Stomach smooth muscle (tissue), 2 donors: ENCODE measurements around the gene OR5D14.

ENCODE experiments used
- H3K27ac ChIP-seq: one replicate; pipeline ENCODE4 v1.7.0; 2013; ENCODE audit warnings: mild to moderate bottlenecking, low read length, inconsistent platforms
- H3K27me3 ChIP-seq, 2 donors: one replicate each; pipeline ENCODE4 v1.7.0; 2013; ENCODE audit warnings: low read length in 2 of 2; ENCODE audit not compliant: insufficient read depth in 2 of 2, control insufficient read depth in 1 of 2
- H3K36me3 ChIP-seq, 2 donors: one replicate each; pipeline ENCODE4 v1.7.0; 2013; ENCODE audit warnings: low read length in 2 of 2; ENCODE audit not compliant: control insufficient read depth in 2 of 2, insufficient read depth in 2 of 2
- H3K4me1 ChIP-seq: one replicate; pipeline ENCODE4 v1.7.0; 2013; ENCODE audit warnings: low read length; ENCODE audit not compliant: control insufficient read depth, insufficient read depth
- H3K4me3 ChIP-seq, 2 donors: one replicate each; pipeline ENCODE4 v1.7.0; 2013; ENCODE audit warnings: low read length in 2 of 2
- H3K9ac ChIP-seq, 2 donors: one replicate each; pipeline ENCODE4 v1.7.0; 2013; ENCODE audit warnings: low read length in 2 of 2, mild to moderate bottlenecking in 1 of 2
- H3K9me3 ChIP-seq, 2 donors: one replicate each; pipeline ENCODE4 v1.7.0; 2013; ENCODE audit warnings: low read length in 2 of 2; ENCODE audit not compliant: control insufficient read depth in 2 of 2
- donor health status: healthy.
- donor health status: Pancreatic carcinoma.

OR5D14 gene

DNA sequence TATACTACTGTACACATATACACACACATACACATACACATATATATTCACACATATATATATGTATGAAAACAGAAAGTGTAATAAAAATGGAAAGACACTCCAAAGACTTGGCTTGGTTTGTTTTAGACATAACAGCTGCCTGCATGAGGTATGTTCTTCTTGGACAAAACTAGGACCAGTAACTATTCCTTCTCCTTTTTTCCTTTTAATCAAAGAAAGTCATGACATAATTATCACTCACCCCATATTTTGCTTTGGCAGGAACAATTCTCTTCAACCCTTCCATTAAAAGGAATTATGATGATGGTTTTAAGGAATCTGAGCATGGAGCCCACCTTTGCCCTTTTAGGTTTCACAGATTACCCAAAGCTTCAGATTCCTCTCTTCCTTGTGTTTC lies at the start of gene OR5D14:
Gene OR5D14 (plus strand): TSS at position 301 of the 400 bp plus-strand sequence. CDS start 0 bp downstream, at position 301.
- Histone ChIP-seq H3K9ac (no peak within 1 kb of the TSS), H3K27me3 (no peaks in the 10 kb centered on the region), H3K4me1 (no peaks in the 10 kb centered on the region), H3K9me3 (no peaks in the 10 kb centered on the region), H3K36me3 (no peaks in the 10 kb centered on the region), H3K4me3 (no peak within 1 kb of the TSS), H3K27ac (no peak within 1 kb of the TSS)

DNA sequence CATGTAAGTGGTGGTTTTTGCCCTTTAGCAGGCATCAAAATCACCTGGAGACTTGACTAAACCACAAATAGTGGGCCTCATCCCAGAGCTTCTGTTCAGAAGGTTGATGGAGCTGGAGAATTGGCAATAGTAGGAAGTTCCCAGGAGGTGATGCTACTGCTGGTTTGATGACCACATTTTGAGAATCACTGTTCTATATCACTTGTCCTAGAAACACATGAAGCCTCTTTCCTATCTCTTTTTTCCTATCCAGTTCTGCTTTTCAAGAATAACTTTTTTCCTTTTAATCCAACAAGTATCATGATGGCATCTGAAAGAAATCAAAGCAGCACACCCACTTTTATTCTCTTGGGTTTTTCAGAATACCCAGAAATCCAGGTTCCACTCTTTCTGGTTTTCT lies 22.2 kb upstream of the OR5D14 start, which contains the start of gene OR5D13:
Gene OR5D13 (plus strand): TSS at position 301 of the 400 bp plus-strand sequence. CDS start 0 bp downstream, at position 301.
- Histone ChIP-seq H3K27me3 (no peaks in the 10 kb centered on the region), H3K36me3 (no peaks in the 10 kb centered on the region), H3K4me1 (no peaks in the 10 kb centered on the region), H3K9ac (no peak within 1 kb of the TSS), H3K27ac (no peak within 1 kb of the TSS), H3K4me3 (no peak within 1 kb of the TSS), H3K9me3 (no peaks in the 10 kb centered on the region)

DNA sequence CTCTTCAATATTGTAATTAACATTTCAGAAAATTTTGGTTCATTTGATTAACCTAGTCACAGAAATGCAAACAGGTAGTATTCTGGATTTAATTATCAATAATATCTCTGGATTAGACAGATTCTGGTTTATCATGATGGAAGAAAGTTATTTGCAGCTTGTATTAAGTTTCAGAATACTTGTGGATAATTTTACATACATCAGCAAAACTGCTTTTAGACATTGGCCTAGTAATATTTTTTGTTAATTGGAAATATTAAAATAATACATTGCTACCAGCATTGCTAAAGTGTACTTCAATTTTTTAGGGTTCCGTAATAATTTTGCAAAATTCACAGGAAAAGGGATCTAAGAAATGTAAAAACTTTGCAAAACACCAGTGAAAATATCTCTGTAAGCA lies 3.8 kb upstream of the OR5D14 start:
- Histone ChIP-seq H3K9ac (no peak overlapping the region), H3K27ac (no peak overlapping the region), H3K4me3 (no peak overlapping the region), H3K27me3 (no peaks in the 10 kb centered on the region), H3K36me3 (no peaks in the 10 kb centered on the region), H3K9me3 (no peaks in the 10 kb centered on the region), H3K4me1 (no peaks in the 10 kb centered on the region)

DNA sequence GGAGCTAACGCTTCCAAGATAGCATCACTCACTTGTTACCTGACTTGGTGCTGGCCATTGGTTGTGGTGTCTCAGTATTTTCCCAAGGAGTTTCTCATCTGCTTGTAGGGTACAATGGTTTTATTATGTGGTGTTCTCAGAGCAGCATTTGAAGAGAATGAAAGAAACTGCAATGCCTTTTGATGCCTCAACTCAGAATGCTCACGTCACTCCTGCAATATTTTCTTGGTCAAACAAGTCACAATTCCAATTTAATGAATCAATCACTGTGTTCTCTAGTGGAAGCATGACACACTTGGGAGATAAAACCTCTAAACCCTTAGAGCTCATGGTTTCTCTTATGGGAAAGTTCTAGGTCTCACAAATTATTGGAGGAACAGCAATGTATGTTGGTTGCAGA lies 2.0 kb upstream of the OR5D14 start:
- Histone ChIP-seq H3K4me3 (no peak overlapping the region), H3K36me3 (no peaks in the 10 kb centered on the region), H3K9me3 (no peaks in the 10 kb centered on the region), H3K4me1 (no peaks in the 10 kb centered on the region), H3K27ac (no peak overlapping the region), H3K27me3 (no peaks in the 10 kb centered on the region), H3K9ac (no peak overlapping the region)

DNA sequence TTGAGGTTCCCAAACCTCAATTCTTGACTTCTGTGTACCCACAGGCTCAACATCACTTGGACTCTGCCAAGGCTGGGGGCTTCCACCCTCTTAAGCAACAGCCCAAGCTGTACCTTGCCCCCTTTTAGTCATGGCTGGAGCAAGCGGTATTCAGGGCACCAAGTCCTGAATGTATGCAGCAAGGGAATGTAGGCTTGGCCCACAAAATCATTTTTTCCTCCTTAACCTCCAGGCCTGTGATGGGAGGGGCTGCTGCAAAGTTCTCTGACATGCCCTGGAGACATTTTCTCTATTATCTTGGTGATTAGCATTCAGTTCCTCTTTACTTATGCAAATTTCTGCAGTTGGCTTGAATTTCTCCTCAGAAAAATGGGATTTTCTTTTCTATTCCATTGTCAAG lies 10.9 kb downstream of the OR5D14 start:
- H3K36me3 ChIP-seq, result no peaks in the 10 kb centered on the region
- no peak overlapping the region for H3K27ac ChIP-seq
- no peak overlapping the region for H3K9ac ChIP-seq
- no peak overlapping the region for H3K4me3 ChIP-seq
- H3K27me3 ChIP-seq, result no peaks in the 10 kb centered on the region
- no peaks in the 10 kb centered on the region for H3K9me3 ChIP-seq
- no peaks in the 10 kb centered on the region for H3K4me1 ChIP-seq

DNA sequence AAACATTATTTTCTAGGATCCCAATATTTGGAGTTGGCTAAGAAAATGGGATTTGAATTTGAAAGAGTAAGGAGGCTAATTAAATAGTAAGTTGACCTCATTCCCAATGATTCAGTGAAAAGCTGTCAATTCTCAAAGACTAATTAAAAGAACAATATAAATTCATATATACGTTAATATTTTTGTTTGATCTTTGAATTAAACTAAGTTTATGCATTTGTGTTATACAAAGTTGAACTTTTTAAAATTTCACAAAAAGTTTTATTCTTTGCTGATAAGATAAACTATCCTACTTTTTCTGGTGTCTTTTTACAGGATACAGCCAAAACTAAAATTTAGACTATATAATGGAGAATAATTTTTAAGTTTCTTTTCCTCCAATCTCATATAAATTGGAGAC lies 15.7 kb downstream of the OR5D14 start, which contains the start of gene OR5L1:
Gene OR5L1 (plus strand): TSS at position 301 of the 400 bp plus-strand sequence. CDS start 100 bp downstream, outside the sequence.
- H3K4me1 ChIP-seq, result no peaks in the 10 kb centered on the region
- no peak within 1 kb of the TSS for H3K4me3 ChIP-seq
- no peaks in the 10 kb centered on the region for H3K36me3 ChIP-seq
- no peaks in the 10 kb centered on the region for H3K27me3 ChIP-seq
- no peak within 1 kb of the TSS for H3K9ac ChIP-seq
- H3K27ac ChIP-seq, result no peak within 1 kb of the TSS
- no peaks in the 10 kb centered on the region for H3K9me3 ChIP-seq

DNA sequence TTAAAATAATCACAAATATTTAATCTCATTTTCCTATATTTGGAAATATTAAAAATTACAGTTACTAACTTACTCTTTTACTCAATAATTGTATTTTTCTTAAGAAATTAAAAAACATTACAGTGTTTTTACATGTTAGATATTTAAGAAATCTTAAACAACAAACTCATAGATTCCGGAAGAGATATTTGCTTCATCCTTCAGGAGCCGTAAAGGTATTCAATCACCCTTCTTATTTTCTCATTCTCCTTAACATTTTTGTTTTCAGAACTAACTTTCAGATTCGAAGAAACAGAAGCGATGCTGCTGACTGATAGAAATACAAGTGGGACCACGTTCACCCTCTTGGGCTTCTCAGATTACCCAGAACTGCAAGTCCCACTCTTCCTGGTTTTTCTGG lies 24.0 kb downstream of the OR5D14 start, which contains the start of gene OR5D18:
Gene OR5D18 (plus strand): TSS at position 301 of the 400 bp plus-strand sequence. CDS start 0 bp downstream, at position 301.
- H3K36me3 ChIP-seq, result no peaks in the 10 kb centered on the region
- no peak within 1 kb of the TSS for H3K4me3 ChIP-seq
- H3K4me1 ChIP-seq, result no peaks in the 10 kb centered on the region
- H3K27me3 ChIP-seq, result no peaks in the 10 kb centered on the region
- no peak within 1 kb of the TSS for H3K27ac ChIP-seq
- no peaks in the 10 kb centered on the region for H3K9me3 ChIP-seq
- no peak within 1 kb of the TSS for H3K9ac ChIP-seq

DNA sequence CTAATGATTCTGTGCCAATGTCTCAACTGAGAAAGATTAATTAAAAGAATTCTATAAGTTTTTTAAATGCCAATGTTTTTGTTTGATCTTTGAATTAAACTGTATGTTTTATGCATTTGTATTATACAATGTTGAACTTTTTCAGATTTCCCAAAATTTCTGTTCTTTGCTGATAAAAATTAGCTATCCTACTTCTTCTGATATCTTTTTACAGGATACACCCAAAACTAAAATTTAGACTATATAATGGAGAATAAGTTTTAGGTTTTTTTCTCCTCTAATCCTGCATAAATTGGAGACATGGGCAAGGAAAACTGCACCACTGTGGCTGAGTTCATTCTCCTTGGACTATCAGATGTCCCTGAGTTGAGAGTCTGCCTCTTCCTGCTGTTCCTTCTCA lies 31.6 kb downstream of the OR5D14 start, which contains the start of gene OR5L2:
Gene OR5L2 (plus strand): TSS at position 301 of the 400 bp plus-strand sequence. CDS start 0 bp downstream, at position 301.
- Histone ChIP-seq H3K27ac (no peak within 1 kb of the TSS), H3K9ac (no peak within 1 kb of the TSS), H3K4me1 (no peaks in the 10 kb centered on the region), H3K36me3 (no peaks in the 10 kb centered on the region), H3K27me3 (no peaks in the 10 kb centered on the region), H3K9me3 (no peaks in the 10 kb centered on the region), H3K4me3 (no peak within 1 kb of the TSS)

DNA sequence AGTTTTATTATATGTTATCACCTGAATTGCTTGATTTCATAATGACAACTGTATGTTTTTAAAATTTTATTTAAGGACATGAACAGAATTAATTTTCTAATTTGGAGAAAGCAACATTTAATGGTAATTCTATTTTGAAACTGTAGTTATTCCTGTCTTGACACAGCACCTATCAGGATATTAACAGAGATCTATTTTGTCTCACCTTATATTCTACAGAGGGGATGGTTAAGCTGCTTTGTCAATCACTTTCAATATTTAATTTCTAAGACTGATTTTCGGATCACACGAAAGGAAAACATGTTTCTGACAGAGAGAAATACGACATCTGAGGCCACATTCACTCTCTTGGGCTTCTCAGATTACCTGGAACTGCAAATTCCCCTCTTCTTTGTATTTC lies 43.1 kb downstream of the OR5D14 start, which contains the start of gene OR5D16:
Gene OR5D16 (plus strand): TSS at position 301 of the 400 bp plus-strand sequence. CDS start 0 bp downstream, at position 301.
- no peak within 1 kb of the TSS for H3K27ac ChIP-seq
- no peak within 1 kb of the TSS for H3K4me3 ChIP-seq
- no peaks in the 10 kb centered on the region for H3K4me1 ChIP-seq
- no peaks in the 10 kb centered on the region for H3K27me3 ChIP-seq
- H3K36me3 ChIP-seq, result no peaks in the 10 kb centered on the region
- peaks cover 0 to 4% of the 10 kb centered on the region in 2 donors for H3K9me3 ChIP-seq
- H3K9ac ChIP-seq, result no peak within 1 kb of the TSS
